LoVo (cell line): ENCODE results near the gene PCIF1.
"Not testable (repeated sequence)": the region's sequence is repeated elsewhere in the genome, so short reads cannot be mapped to it uniquely, and the experiment has no call there.

Experiments
- DNase-seq: peaks from one replicate; pipeline ENCODE4 v3.0.0-alpha.2; 2016; ENCODE audit warnings: low spot score

PCIF1 gene

GRCh38 chr20:45934586-45935415 lies at the start of gene PCIF1:
Gene PCIF1 (plus strand): TSS chr20:45934683. CDS start chr20:45939000, 4,317 bp downstream.
- DNase-seq = peak; percentile 96

- no peak for DNase-seq
These were observed 47.7 kb upstream of the PCIF1 start for GRCh38 chr20:45886590-45887345.

GRCh38 chr20:45887346-45887715 lies 47.2 kb upstream of the PCIF1 start, which contains the start of gene SPATA25:
Gene SPATA25 (minus strand): TSS chr20:45887622. CDS start chr20:45887590, 32 bp downstream.
- DNase-seq = no peak

- no peak for DNase-seq
These were observed 45.8 kb upstream of the PCIF1 start for GRCh38 chr20:45888681-45889080.

- no peak for DNase-seq
These were observed 44.2 kb upstream of the PCIF1 start for GRCh38 chr20:45890077-45890984.

- peak; percentile 88 for DNase-seq
These were observed 43.2 kb upstream of the PCIF1 start, which contains the start of the genes CTSA and NEURL2 for GRCh38 chr20:45890985-45891983. Gene CTSA (plus strand): TSS chr20:45891335. CDS start chr20:45891569, 234 bp downstream. Gene NEURL2 (minus strand): TSS chr20:45891208. CDS start chr20:45890991, 217 bp downstream.

- DNase-seq = no peak
These were observed 42.2 kb upstream of the PCIF1 start for GRCh38 chr20:45892049-45892825.

GRCh38 chr20:45892828-45893500 lies 41.5 kb upstream of the PCIF1 start:
- no peak for DNase-seq

- DNase-seq = no peak
These were observed 40.7 kb upstream of the PCIF1 start for GRCh38 chr20:45893831-45894230.

GRCh38 chr20:45894797-45895196 lies 39.7 kb upstream of the PCIF1 start:
- no peak for DNase-seq

GRCh38 chr20:45896641-45897161 lies 37.8 kb upstream of the PCIF1 start:
- no peak for DNase-seq

GRCh38 chr20:45897289-45897688 lies 37.2 kb upstream of the PCIF1 start:
- no peak for DNase-seq

- no peak for DNase-seq
These were observed 36.8 kb upstream of the PCIF1 start for GRCh38 chr20:45897692-45898091.

GRCh38 chr20:45898285-45898684 lies 36.2 kb upstream of the PCIF1 start:
- DNase-seq = no peak

- no peak for DNase-seq
These were observed 35.2 kb upstream of the PCIF1 start for GRCh38 chr20:45899046-45899835.

GRCh38 chr20:45901332-45901731 lies 33.2 kb upstream of the PCIF1 start:
- not testable (repeated sequence) for DNase-seq

GRCh38 chr20:45902199-45902701 lies 32.2 kb upstream of the PCIF1 start:
- DNase-seq = no peak
